B cell (primary cell): ENCODE measurements around the gene ANKRD65.

ENCODE experiments used
- EZH2 ChIP-seq: IDR thresholded peaks from 2 replicates; pipeline ENCODE4 v1.6.1; 2012; ENCODE audit warnings: borderline replicate concordance, low read depth, mild to moderate bottlenecking, moderate library complexity, low read length; ENCODE audit not compliant: insufficient read depth, poor library complexity, severe bottlenecking
- TF ChIP-seq, protein P1 (sequence below): fragments of 200-600 bp; IDR thresholded peaks from one replicate; pipeline ENCODE4 v1.8.0; 2022; ENCODE audit warnings: antibody characterized with exemption, mild to moderate bottlenecking

GRCh38 chr1:1429671-1430073, 8.6 kb upstream of the ANKRD65 start:
- TF ChIP-seq, protein P1, sequence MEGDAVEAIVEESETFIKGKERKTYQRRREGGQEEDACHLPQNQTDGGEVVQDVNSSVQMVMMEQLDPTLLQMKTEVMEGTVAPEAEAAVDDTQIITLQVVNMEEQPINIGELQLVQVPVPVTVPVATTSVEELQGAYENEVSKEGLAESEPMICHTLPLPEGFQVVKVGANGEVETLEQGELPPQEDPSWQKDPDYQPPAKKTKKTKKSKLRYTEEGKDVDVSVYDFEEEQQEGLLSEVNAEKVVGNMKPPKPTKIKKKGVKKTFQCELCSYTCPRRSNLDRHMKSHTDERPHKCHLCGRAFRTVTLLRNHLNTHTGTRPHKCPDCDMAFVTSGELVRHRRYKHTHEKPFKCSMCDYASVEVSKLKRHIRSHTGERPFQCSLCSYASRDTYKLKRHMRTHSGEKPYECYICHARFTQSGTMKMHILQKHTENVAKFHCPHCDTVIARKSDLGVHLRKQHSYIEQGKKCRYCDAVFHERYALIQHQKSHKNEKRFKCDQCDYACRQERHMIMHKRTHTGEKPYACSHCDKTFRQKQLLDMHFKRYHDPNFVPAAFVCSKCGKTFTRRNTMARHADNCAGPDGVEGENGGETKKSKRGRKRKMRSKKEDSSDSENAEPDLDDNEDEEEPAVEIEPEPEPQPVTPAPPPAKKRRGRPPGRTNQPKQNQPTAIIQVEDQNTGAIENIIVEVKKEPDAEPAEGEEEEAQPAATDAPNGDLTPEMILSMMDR, result no peak
- TF ChIP-seq EZH2, result no peak
